IPS DF 4.7 (cell line): Measurements from ENCODE around the gene CAPN7.

Source experiments
- DNase-seq: peaks from one replicate; pipeline ENCODE4 v3.0.0-alpha.2; 2013; ENCODE audit warnings: low spot score; ENCODE audit errors: extremely low read depth

Gene CAPN7

DNA sequence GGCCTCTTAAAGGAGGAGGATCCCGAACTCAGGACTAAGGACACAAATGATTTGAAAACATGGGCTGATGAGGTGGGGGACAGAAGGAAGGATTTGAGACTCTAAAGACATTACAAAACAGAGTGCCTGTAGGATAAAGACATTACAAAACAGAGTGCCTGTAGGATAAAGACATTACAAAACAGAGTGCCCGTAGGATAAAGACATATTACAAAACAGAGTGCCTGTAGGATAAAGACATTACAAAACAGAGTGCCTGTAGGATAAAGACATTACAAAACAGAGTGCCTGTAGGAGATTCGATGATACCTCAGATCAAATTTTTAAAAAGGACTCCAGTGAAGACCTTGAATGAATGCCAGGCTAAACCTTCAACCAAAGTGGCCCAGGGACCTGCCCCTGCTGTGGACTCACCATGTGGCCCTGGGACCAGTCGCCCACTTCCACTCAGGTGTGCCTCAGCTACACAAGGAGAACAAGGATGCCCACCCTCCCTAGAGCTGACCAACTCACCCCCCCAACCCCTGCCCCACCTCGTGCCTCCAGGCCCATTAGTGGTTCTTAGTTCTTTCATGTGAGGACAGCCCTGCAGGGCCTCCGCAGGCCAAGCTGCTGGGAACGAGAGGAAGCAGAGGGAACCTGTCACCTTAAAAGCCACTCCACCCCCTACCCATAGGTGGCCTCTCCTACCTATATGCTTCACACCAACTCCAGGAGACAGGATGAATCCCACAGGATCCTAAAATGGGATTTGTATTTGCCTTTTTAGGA is 66.6 kb downstream of the CAPN7 start:
- DNase-seq: no peak

DNA sequence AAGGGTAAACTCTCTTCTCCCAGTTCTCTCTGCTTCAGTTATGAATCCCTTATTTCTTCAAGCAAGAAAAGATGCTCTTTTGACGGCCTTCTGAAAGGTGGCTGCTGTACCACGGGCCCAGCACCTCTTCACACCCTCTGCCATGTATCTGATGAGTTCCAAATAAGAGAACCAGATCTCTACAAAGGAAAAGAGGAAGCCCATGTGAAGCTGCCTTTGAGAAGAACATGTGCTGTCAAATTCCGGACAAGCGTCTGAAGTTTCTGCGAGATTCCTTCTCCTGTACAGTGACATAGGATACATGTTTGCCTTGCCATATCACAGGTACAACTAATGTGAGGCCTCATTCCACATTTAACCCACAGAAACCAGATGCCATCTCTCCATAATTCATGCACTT is 67.2 kb downstream of the CAPN7 start:
- DNase-seq: no peak

GRCh38 chr3:15276028-15276724 is 70.1 kb downstream of the CAPN7 start:
- DNase-seq: no peak

DNA sequence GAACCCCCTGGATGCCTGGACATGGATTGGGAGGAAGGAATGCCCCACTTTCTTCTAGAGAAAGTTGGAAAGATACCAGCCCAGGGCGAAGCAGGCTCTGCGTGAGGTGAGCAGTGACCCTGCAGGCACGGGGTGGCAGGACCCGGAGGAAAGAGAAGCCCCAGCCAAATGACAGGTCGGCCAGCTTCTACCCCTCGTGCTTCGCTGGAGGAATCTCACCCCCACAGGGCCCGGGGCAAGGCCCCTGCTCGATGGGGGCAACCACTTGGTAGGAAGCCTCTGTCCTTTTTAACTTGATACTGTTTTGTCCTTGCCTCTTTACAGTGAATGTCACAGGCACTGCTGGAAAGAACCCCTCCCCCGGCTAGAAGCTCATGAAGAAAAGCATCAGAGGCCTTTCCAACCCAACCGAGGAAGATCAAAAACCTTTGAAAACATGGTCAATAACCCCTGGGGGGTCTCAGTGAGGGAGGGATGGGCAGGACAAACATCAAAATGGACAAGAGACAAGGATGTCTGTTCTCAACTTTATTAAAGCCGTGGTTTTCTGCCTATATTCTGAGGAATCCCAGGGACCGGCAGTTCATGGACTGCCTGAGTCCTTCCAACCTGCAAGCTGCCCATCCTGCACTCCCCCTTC is 71.9 kb downstream of the CAPN7 start:
- no peak for DNase-seq

DNA sequence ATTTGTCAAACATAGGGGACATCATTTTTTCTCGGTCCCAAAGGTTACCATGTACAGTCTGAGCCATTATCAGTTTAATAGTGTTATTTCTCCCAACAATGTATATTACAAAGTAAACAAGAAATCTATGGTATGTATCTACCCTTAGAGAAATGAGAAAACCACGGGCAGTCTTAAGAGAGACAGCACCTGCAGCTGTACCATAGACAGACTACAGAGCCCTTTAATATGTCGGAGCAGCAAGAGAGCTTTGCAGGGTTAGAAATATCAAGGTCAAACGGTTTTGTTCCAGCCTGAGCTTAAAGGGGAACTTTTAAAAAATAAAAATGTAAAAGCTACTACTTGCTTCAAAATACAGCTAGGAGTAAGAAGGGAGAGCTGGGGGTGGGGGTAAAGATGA is 73.2 kb downstream of the CAPN7 start:
- DNase-seq: no peak

DNA sequence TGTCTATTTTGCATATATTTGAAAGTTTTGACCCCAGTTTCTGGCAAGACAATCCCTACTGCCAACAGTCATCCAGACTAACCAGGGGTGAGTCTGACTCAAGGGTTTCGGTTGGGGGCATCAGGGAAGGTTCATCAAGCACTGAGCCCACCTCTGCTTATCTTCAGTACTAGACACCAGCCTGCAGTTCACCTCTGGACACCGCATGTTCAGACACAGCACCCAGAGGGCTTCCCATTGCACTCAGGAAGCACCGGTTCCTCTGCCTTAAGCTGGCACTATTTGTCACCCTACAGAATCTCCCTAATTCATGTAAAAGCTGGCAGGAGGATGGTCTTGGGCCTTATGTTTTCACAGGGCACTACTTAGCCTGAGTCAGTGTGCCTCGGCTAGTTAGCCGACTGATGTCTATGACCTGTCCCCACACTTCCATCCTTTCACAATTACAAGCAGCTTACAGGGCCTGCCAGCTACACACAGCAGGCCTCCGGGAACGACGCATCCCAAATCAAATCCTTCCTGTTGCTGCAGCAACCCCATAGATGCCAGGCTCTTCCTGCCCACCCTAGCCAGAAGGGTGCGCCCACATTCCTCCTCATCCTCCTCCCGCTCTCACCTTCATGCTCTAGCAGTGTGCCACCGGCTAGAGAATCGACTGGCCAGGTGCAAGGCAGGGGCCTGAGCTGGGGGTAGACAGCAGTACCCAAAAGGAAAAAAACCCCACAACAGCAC is 73.8 kb downstream of the CAPN7 start:
- DNase-seq: no peak

- DNase-seq: no peak
Observed at GRCh38 chr3:15280853-15281532, 74.9 kb downstream of the CAPN7 start.

DNA sequence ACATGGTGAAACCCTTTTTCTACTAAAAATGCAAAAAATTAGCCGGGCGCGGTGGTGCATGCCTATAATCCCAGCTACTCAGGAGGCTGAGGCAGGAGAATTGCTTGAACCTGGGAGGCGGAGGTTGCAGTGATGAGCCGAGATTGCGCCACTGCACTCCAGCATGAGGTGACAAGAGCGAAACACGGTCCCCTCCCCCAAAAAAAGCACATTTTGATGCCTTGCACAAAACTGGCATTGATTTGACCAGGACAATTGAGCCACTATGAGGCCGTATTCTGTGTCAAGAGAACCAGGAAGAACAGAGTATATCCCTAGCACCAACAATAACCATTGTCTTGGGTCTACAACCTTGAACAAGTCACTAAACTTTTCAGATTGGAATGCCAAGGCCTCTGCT is 75.8 kb downstream of the CAPN7 start:
- no peak for DNase-seq

DNA sequence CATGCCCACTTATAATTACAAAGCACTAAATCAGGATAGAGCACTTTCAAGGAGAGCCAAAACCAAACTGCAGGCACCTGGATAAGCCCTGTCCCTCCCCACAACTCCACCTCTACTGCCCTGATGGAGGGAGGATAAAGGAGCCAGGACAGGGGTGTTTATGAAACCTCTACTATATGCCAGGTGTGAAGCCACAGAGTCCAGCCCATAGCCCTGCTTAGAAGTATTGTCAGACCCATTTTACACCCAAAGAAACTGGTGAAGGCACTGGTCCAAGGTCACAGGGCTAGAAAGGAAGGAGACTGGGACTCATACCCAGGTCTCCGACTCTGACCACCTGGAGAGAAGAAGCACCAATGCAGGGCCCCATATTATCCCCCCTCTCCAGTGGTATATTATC is 77.7 kb downstream of the CAPN7 start:
- DNase-seq: no peak

DNA sequence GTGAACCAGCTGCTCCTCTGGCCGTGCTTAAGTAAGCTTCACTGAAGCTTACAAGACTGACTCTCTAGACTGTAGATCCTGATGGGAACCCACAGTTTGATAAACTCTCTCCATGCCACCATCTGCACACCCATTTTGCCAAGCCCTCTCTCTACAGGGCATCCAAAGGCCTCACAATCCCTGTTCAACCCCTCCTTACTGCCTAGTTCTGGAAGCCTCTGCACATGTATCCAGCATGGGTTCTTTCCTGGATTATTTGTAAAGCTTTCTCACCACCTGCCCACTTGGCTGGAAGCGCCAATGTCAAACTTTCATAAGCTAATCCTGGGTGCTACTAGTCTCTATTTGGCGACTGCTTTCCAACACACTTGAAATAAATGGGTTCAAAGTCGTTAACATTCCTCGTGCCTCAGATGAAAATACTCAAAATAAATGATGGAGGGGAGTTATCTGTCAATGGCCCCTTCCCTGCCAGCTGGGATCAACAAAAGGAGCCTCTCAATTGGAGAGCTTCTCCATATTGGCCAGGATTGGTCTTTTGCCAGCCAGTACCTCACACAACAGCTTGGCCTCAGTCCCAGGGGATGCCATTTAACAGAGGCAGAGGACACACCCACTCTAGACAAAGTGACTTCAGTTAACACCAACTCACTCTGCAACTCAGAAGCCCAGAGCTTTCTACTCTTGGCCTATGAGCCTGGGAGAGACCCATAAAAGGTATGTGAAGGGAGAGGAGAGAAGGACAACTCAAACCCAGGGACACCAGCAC is 78.3 kb downstream of the CAPN7 start:
- no peak for DNase-seq

DNA sequence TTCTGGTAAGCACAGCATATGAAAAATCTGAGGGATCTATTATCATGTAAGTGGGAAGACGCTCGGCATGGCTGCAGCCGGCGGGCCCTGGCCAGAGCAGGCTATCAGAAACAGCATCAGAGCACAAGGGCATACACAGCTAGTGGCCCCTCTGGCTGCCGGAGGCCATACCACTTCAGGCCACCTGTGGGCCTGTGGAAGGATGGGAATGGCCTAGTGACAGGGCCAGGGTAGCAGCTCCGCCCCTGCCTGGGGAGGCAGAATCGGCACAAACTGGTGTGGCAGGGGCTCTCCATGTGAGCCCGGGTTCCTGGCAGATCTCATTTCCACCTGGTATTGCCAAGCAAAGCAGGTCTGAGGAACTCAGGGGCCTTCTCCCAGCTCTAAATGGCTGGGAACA is 80.0 kb downstream of the CAPN7 start:
- DNase-seq: no peak

- DNase-seq: no peak
Observed at GRCh38 chr3:15287565-15288330, 81.7 kb downstream of the CAPN7 start.

DNA sequence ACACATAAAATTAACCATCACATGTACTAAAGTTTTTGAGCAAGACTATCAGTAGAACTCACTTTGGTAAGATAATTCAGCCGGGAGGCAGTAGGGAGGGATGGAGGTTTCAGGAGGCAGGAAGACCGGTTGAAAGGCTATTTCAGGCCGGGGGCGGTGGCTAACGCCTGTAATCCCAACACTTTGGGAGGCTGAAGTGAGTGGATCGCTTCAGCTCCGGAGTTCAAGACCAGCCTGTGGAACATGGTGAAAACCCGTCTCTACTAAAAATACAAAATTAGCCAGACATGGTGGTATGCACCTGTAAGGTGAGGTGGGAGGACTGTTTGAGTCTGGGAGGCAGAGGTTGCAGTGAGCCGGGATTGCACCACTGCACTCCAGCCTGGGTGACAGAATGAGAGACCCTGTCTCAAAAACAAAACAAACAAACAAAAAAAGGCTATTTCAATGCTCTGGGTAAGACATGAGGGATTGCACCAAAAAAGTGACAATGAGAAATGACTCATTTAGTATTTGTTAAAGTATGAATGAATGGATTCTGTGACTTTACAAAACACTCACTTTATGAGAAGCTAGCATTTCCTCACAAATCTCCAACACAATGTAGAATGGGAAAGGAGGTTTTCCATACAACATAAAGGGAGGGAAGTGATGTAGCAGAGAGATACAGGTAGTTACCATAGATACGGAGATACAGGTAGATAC is 82.4 kb downstream of the CAPN7 start:
- DNase-seq: no peak

- no peak for DNase-seq
Observed at GRCh38 chr3:15289661-15290060, 83.6 kb downstream of the CAPN7 start.

DNA sequence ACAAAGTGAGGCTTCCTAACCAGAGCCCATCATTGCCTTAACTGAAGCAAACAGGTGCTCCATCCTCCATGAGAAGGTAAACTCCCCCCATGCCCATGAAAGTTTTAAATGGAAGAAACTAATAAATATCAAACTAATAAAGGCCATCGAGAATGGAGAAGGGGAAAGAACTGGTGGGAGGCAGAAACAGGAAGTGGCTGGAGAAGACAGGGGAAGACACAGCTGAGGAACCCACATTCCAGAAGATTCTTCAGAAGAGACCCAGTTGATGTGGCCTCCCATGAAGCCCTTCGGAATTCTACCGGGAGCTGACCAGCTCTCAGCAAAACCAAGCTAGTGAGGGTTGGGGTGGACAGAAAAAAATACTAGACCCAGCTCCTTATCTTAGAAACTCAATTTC is 84.7 kb downstream of the CAPN7 start:
- DNase-seq: no peak

GRCh38 chr3:15291589-15292541 is 85.8 kb downstream of the CAPN7 start:
- no peak for DNase-seq

- DNase-seq: no peak
Observed at GRCh38 chr3:15292765-15293522, 86.9 kb downstream of the CAPN7 start.
